Measurements from ENCODE around the gene KLC1.

KLC1 gene

DNA sequence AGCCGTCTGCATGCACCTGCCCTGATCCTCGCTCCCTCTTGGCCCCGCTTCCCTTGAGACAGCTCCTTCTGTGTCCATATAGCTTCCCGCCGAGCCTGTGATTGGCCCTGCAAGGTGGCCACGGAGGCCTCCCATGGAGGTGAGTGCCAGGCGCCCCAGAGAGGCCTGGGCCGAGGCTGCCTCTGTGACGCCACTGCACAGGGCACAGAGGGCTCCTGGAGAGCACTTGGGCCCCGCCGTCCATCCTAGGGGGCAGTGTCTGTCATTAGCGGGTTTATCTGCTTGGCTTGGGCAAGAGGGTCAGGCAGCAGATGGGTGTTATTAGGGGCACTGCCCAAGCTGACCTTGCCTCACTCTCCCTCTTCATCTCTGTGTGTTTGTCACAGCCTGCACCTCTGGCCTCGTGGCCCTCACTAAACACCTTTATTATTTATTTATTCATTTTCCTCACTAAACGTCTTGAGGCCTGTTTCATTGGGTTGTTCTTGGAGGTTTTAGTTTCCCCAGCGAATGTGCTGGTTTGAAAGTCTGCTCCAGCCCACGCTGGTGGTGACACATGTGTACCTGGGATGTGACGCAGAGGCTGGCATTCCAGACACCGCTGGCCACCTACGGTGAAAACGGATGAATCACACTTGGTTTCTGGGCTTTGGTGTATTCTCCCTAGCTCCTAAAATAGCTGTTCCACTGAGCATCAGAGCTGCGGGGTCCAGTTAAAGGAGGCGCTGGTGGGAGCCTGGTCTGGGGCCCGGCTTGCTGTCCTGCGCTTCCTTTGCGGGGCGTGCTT is 92.5 kb downstream of the KLC1 start:
- ATAC-seq (replicated peaks), result no peak
- Mint-ChIP-seq H3K4me3 (no peak overlapping the region), H3K27me3 (no peaks in the 10 kb centered on the region), H3K27ac (no peak overlapping the region), H3K36me3 (ENCODE audit: insufficient read depth) (no peaks in the 10 kb centered on the region), H3K9me3 (no peaks in the 10 kb centered on the region), H3K4me1 (ENCODE audit: low read depth in 2 of 2) (peaks cover 25 to 26% of the 10 kb centered on the region in 2 donors)
- DNase-seq, result no peak

DNA sequence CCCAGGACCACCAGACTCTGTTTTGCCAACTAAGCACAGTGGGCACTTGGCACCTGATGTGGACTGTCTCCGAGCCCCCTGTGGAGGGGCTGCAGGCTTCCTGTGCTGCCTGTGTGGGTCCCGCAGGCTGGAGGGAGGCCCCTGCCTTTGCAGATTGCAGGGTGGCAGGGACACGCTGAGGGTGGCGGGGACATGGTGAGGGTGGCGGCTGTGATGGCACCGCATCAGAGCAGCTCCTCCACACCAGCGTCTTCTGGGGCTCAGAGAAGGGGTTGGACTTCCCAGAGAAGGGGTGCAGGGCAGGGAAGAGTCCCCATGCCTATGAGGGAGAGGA is 94.7 kb downstream of the KLC1 start:
- no peaks in the 10 kb centered on the region for H3K9me3 Mint-ChIP-seq
- no peak for ATAC-seq (replicated peaks)

DNA sequence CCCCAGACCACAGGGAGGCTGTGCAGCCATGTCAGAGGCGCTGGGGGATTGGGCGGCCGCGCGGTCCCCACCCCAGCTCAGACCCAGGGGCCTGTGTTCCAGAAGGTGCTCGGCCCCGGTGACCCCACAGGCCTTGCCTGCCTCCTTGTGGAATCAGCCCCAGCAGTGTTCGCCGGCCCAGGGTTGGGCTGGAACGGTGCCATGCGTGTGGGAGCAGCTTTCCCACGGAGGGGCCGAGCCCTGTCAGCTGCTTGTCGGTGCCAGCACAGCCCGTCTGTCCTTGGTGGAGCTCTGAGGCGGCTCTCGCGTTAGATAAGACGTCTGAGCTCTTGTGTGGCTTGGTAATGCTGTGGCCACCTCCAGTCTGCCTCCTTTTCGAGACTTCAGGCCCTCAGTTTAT is 95.1 kb downstream of the KLC1 start:
- H3K27ac Mint-ChIP-seq, result no peak overlapping the region
- H3K27me3 Mint-ChIP-seq, result no peaks in the 10 kb centered on the region
- peaks cover 10 to 12% of the 10 kb centered on the region in 2 donors for H3K4me1 Mint-ChIP-seq (ENCODE audit: low read depth in 2 of 2)
- ATAC-seq (replicated peaks), result no peak
- H3K36me3 Mint-ChIP-seq (ENCODE audit: insufficient read depth), result no peaks in the 10 kb centered on the region
- no peaks in the 10 kb centered on the region for H3K9me3 Mint-ChIP-seq
- no peak for DNase-seq
- no peak overlapping the region for H3K4me3 Mint-ChIP-seq

More for the DNA sequence above, 94.7 kb downstream of the KLC1 start:
- H3K36me3 Mint-ChIP-seq (ENCODE audit: insufficient read depth), result no peaks in the 10 kb centered on the region
- no peak overlapping the region for H3K27ac Mint-ChIP-seq
- peaks cover 12 to 14% of the 10 kb centered on the region in 2 donors for H3K4me1 Mint-ChIP-seq (ENCODE audit: low read depth in 2 of 2)
- DNase-seq, result no peak
- H3K4me3 Mint-ChIP-seq, result no peak overlapping the region
- no peaks in the 10 kb centered on the region for H3K27me3 Mint-ChIP-seq

DNA sequence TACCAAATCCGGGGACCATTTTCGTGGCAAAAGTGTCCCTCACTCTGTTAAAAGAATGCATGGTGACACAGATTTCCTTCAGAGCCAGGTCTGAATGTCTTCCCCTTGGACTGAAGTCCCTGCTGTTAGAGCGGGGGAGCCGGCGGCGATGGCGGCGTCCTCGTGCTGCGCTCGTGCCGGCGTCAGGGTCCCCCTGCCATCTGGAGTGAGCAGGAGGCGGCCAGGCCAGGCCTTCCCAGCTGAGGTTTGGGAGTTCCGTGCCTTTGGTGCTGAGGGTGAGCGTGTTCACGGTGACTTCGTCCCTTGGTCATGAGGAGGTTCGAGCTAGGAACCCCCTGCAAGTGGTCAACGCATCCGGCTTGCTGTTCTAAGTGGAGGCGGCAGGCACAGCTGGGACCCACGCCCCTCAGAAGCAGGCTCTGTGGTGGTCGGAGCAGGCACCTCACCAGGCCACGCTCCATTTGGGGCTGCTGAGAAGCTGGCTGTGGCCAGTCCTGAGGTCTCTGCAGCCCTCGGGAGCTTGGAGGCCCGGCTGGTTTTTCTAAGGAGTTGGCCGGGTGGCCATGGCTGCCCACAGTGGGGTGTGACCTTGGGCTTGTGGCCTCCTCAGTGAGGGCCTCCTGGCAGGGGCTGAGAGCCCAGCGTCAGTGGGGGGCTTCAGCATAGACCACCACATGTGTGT is 96.1 kb downstream of the KLC1 start:
- Mint-ChIP-seq H3K4me3 (no peak overlapping the region), H3K27me3 (no peaks in the 10 kb centered on the region), H3K9me3 (no peaks in the 10 kb centered on the region), H3K36me3 (ENCODE audit: insufficient read depth) (no peaks in the 10 kb centered on the region), H3K27ac (no peak overlapping the region), H3K4me1 (ENCODE audit: low read depth in 2 of 2) (peaks cover 7 to 10% of the 10 kb centered on the region in 2 donors)
- no peak for ATAC-seq (replicated peaks)
- DNase-seq, result no peak

DNA sequence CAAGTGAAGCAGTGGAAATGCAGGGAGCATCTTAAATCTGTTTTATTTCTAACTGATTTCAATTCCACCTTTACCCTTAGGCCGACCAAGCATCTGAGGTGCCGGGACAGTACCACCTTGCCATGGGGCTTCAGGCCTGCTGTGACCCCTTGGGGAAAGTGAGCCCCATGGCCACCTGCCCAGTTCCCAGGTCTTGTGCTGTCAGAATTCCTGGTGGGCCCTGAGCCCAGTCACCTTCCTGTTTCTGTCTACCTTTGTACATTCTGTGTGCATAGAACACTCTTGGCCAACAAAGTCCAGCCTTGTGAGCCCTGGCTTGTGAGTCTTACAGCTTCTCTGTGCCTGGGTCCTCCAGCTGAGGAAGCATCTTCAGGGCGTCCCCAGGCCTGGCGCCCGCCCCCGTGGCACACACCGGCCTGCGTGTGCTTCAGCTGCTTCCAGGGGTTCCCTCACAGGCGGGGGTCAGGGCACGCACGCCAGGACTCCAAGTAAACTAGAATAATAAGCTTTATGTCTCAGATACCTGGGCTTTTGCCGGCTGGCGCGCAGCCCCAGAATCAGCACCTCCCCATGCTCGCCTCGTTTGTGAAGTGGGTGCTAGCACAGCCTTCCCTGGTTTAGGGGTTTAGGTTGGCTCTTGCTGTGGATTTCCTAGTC is 96.9 kb downstream of the KLC1 start:
- H3K4me3 Mint-ChIP-seq, result no peak overlapping the region
- no peaks in the 10 kb centered on the region for H3K27me3 Mint-ChIP-seq
- H3K27ac Mint-ChIP-seq, result no peak overlapping the region
- DNase-seq, result no peak
- no peak for ATAC-seq (replicated peaks)
- no peaks in the 10 kb centered on the region for H3K36me3 Mint-ChIP-seq (ENCODE audit: insufficient read depth)
- H3K9me3 Mint-ChIP-seq, result no peaks in the 10 kb centered on the region
- H3K4me1 Mint-ChIP-seq (ENCODE audit: low read depth in 2 of 2), result peaks cover 3 to 8% of the 10 kb centered on the region in 2 donors

DNA sequence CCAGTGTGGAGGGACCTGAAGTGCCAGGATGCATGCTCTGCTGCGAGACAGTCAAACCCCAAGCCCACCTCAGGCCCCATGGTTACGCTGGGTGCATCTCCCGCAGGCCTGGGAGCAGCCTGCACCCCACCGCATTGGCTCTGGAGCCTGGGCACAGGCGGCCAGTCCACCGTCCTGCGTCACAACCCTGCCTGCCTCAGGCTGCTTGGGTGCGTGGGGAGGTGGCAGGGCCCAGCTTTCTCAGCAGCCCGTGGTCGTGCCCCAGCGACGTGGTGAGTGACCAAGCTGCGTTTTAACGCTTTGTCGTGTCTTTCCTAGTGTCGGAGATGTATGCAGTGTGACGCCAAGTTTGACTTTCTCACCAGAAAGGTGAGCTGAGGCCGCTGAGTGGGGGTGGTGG is 97.5 kb downstream of the KLC1 start:
- peaks cover 1 to 5% of the 10 kb centered on the region in 2 donors for H3K4me1 Mint-ChIP-seq (ENCODE audit: low read depth in 2 of 2)
- H3K9me3 Mint-ChIP-seq, result no peaks in the 10 kb centered on the region
- DNase-seq (no peak), ATAC-seq (replicated peaks) (no peak)
- no peak overlapping the region for H3K27ac Mint-ChIP-seq
- H3K36me3 Mint-ChIP-seq (ENCODE audit: insufficient read depth), result peaks cover 2% of the 10 kb centered on the region
- H3K27me3 Mint-ChIP-seq, result no peaks in the 10 kb centered on the region
- H3K4me3 Mint-ChIP-seq, result no peak overlapping the region

DNA sequence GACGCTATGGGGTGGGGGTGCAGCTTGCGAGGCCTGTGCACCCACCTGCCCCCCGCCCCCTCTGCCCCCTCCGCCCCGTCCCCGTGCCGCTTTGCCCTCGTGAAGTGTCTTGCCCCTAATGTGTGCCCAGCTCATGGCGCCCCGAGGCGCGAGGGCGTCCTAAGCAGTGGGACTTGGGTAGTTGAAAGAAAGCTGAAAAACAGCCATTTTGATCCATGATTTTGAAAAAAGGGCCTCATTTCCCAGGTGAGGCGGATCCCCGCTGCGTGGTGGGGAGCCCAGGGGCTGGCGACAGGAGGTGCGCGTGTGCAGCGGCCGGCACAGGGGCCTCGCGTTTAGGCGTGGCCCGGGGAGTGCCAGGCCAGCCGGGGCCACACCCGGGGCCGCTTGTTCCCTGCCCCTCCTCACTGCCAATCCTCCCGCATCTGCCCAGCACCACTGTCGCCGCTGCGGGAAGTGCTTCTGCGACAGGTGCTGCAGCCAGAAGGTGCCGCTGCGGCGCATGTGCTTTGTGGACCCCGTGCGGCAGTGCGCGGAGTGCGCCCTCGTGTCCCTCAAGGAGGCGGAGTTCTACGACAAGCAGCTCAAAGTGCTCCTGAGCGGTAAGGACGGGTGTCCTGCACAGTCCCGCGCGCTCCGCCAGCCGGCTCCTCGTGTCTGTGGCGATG is 98.4 kb downstream of the KLC1 start:
- Mint-ChIP-seq H3K4me1 (ENCODE audit: low read depth in 2 of 2) (peaks cover 0 to 1% of the 10 kb centered on the region in 2 donors), H3K36me3 (ENCODE audit: insufficient read depth) (peaks cover 8% of the 10 kb centered on the region), H3K9me3 (no peaks in the 10 kb centered on the region), H3K4me3 (no peak overlapping the region), H3K27me3 (no peaks in the 10 kb centered on the region), H3K27ac (no peak overlapping the region)
- DNase-seq (no peak), ATAC-seq (replicated peaks) (no peak)

DNA sequence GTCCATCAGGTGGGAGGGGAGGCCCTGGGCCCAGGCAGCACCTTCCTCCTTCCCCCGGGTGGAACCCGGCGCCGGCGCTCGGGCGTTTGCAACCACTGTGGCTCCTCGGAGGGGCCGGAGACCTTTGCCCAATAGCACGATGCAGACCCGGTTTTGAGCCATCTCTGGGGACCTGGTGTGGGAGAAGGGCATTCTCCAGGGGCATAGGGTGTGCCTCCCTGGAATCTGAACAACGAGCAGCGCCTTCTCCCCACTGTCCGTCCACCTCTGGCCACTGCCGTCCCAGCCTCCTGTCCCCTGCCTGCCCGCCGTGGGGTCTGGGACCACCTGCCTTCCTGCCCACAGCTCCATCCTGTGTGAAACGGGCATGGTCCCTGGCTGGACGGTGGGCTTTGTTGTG is 99.1 kb downstream of the KLC1 start:
- Mint-ChIP-seq H3K4me1 (ENCODE audit: low read depth in 2 of 2) (peaks cover 0 to 1% of the 10 kb centered on the region in 2 donors), H3K36me3 (ENCODE audit: insufficient read depth) (peaks cover 8% of the 10 kb centered on the region), H3K27me3 (no peaks in the 10 kb centered on the region), H3K9me3 (no peaks in the 10 kb centered on the region), H3K4me3 (no peak overlapping the region), H3K27ac (no peak overlapping the region)
- no peak for DNase-seq
- ATAC-seq (replicated peaks), result no peak

DNA sequence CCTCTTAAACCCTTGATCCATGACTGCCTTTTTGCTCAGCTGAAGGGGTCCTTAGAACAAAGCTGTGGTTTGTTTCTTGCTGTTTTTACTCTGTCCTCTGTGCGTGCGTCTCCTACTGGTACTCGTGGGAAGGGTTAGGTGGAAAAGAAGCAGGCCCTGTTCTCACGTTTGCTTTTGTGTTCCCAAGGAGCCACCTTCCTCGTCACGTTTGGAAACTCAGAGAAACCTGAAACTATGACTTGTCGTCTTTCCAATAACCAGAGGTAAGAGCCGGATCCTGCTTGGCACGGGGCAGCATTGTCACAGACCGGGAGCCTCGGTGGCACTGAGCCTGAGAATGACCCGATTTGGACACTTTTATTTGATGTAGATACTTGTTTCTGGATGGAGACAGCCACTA is 99.7 kb downstream of the KLC1 start:
- Mint-ChIP-seq H3K36me3 (ENCODE audit: insufficient read depth) (peaks cover 8% of the 10 kb centered on the region), H3K27ac (no peak overlapping the region), H3K4me1 (ENCODE audit: low read depth in 2 of 2) (peaks cover 0 to 1% of the 10 kb centered on the region in 2 donors), H3K4me3 (no peak overlapping the region), H3K9me3 (no peaks in the 10 kb centered on the region), H3K27me3 (no peaks in the 10 kb centered on the region)
- DNase-seq (no peak), ATAC-seq (replicated peaks) (no peak)

DNA sequence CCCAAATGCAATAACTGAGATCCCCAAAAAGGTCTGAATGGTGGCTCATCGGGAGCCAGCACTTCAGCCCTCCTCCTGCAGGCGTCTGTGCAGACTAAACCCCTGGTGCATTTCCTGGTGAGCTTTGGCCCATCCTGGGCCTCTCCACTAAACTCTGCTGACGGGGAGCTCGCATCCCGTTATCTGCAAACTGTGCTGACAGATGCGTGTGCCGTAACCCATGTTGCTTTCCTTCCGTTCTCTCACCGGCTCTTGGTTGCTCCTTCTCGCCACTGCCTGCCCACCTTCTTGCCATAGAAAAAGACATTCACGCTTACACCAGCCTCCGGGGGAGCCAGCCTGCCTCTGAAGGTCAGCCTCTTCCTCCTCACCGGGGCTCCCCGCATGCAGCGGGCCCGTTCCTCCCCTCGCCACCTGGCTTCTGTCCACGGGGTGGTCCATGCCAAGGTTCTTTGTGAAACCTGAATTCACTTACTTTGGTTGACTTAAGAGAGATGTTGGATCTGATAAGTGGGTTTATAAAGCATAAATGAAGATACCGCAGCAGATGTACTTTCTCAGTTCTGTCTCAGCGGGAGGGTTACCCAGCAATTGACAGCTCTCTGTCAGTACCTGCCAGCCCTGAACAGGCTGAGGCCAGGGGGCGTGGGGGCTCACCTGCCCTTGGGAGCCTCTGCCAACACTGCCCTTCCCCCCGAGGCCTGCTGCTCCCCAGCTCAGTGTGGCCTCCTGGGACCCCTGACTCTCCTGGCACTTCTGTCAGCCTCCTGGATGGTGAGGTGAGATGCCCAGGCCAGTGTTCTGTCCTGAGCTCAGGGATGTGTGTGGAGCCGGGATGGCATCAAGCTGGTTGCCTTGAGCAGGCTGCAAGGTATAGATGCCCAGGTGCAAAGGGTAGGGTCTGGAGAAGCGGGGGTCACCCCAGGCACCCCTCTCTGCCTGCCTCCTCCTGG is 100.8 kb downstream of the KLC1 start:
- H3K4me1 Mint-ChIP-seq (ENCODE audit: low read depth in 2 of 2), result peaks cover 0 to 1% of the 10 kb centered on the region in 2 donors
- H3K9me3 Mint-ChIP-seq, result no peaks in the 10 kb centered on the region
- peaks cover 11% of the 10 kb centered on the region for H3K36me3 Mint-ChIP-seq (ENCODE audit: insufficient read depth)
- ATAC-seq (replicated peaks) (no peak), DNase-seq (no peak)
- no peak overlapping the region for H3K27ac Mint-ChIP-seq
- no peaks in the 10 kb centered on the region for H3K27me3 Mint-ChIP-seq
- no peak overlapping the region for H3K4me3 Mint-ChIP-seq

DNA sequence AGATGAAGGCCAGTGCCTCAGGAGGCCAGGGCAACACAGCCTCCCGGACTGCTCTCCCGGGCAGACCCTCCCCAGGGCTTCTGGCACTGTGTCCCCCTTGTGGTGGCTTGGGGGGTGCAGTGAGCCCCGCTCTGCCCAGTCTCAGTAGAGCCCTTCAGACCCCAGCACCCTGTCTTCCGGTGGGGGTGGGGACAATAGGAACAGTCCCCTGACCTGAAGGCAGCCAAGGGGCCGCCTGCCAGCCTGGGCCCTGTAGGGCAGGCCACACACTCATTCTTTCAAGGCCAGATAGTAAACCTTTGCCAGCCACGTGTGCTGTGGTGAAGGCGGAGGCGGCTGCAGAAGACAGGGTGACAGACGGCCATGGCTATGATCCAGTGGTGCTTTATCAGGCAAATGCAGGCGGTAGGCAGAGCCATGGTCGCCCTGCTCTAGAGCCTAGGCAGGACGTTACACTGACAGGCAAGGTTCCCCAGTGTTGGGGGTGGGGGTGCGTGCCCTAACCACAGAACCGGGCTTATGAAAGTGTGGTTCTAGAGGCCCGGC is 101.6 kb downstream of the KLC1 start:
- Mint-ChIP-seq H3K27ac (peak overlapping the region in 1 of 2 donors; percentile 76), H3K9me3 (no peaks in the 10 kb centered on the region), H3K4me1 (ENCODE audit: low read depth in 2 of 2) (peaks cover 0 to 1% of the 10 kb centered on the region in 2 donors), H3K27me3 (no peaks in the 10 kb centered on the region), H3K4me3 (no peak overlapping the region), H3K36me3 (ENCODE audit: insufficient read depth) (peaks cover 11% of the 10 kb centered on the region)
- no peak for DNase-seq
- ATAC-seq (replicated peaks), result no peak

DNA sequence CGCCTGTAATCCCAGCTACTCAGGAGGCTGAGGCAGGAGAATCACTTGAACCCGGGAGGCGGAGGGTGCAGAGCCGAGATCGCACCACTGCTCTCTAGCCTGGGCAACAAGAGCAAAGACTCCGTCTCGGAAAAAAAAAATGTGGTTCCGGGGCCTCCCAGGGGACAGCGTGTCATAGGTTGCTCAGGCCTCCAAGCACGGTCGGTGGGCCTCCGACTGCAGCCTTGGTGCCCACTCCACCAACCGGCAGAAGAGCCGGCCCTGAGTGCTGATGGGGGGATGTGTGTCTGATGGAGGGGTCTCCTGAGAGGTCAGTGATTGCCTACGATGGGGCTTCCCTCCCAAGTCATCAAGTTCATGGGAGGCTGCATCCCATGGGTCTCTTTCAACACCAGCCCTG is 102.5 kb downstream of the KLC1 start:
- ATAC-seq (replicated peaks) (no peak), DNase-seq (no peak)
- Mint-ChIP-seq H3K27me3 (no peaks in the 10 kb centered on the region), H3K27ac (peak overlapping the region in 1 of 2 donors; percentile 65), H3K36me3 (ENCODE audit: insufficient read depth) (peaks cover 11% of the 10 kb centered on the region), H3K9me3 (no peaks in the 10 kb centered on the region), H3K4me1 (ENCODE audit: low read depth in 2 of 2) (peaks cover 0 to 1% of the 10 kb centered on the region in 2 donors), H3K4me3 (no peak overlapping the region)
